ENCODE measurements around the gene BPI.
"Not testable (repeated sequence)": the region's sequence is repeated elsewhere in the genome, so short reads cannot be mapped to it uniquely, and the experiment has no call there.

Gene BPI

DNA sequence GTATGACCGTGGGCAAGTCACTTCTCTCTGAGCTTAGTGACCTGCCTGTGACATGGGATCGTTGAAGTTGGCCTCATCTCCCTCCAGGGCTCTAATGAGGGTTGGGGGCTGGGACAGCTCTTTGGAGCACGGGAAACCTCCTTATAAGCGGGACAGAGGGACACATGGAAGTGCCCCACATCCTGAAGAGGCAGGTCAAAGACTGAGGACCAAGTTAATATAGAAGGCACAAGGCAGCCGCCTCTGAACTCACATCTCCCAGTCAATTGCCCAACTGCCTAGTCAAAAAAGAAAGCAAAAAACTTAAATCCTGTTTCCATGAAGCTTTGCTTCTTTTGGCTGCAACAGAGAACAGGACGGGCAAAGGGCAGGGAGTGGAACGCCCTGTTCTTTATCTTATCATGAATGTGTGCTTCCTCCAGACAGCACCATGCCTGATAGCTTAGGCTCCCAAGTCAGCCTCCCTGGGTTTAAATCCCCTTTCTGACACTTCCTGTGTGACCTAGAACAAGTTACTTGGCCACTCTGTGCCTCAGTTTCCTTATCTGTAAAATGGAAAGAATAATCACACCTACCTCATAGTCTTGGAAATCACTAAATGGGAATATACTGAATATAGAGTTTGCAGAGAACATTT is 69.4 kb downstream of the BPI start:
- DNase-seq: no peak

DNA sequence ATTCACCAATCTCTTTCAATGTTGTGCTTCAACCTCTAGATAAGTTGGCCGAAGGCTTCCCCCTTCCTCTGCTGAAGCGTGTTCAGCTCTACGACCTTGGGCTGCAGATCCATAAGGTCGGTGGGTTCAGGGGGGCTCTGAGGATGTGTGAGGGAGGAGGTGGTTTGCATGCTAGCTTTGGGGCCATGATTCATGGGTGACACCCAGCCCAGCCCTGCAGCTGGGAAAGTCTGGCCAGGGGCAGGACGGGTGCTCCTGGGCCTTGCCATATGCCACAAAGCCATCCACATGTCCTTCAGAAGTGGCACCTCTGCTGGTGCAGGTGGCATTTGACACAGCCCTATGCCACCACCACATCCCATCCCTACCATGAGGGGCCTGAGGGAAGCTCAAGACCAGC is 69.9 kb downstream of the BPI start:
- no peak for DNase-seq

DNA sequence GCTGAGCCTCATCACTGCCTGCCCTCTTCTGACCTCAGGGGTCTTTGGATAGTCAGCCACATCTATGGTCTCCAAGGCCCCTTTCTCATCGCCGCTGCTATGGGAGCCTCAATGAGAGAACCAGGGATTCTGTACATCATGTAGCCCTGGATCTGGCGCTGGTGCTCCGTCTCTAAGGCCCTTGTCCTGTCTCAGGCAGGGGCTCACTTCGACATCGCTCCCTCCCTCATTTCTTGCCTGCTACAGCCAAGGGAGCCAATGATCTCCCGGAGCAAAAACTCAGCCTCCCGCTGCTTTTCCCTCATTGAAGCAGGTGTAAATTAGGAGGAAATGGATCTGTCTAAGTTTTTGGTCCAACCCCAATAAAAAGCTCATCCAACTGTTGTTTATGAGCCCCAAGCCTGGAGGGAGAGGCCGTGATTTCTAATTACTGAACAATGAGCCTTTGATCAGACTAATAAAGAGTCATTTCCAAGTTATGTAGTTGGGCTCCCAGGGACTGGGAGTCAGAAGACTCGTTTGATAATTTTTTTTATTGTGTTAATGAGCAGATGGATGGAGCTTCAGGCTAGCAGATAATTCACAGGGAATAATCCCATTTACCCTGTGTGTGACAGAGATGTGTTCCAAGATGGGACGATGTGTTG is 73.2 kb downstream of the BPI start:
- DNase-seq: no peak

DNA sequence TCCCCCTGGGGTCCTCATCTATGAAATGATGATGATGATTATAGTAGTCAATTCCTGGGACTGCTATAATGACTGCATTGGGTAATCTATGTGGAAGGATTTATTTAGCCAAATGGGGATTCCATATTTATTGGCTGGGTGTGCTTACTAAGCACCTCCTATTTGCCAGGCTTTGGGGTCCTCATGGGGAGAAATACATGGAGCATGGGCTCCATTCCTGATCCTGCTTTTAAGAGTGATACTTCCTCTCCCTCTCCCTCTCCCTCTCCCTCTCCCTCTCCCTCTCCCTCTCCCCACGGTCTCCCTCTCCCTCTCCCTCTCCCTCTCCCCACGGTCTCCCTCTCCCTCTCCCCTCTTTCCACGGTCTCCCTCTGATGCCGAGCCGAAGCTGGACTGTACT is 73.9 kb downstream of the BPI start:
- not testable (repeated sequence) for DNase-seq

DNA sequence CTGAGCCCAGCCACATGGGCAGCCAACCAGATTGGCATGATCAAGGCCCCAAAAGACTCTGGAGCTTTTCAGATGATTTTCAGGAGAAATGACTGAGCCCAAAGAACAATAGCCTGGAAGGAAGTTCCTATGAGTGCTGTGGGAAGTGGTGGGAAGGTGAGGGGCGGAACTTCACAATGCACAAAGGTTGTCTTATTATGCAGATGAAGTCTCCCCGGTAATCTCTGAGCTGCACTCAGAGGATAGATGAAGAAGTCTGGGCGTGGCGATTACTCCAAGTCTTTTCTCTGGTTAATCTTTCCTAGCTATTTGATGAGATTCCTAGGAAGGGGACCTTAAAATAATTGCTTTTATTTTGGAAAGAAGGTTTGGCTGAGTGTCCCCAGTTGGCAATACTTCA is 79.2 kb downstream of the BPI start:
- no peak for DNase-seq

DNA sequence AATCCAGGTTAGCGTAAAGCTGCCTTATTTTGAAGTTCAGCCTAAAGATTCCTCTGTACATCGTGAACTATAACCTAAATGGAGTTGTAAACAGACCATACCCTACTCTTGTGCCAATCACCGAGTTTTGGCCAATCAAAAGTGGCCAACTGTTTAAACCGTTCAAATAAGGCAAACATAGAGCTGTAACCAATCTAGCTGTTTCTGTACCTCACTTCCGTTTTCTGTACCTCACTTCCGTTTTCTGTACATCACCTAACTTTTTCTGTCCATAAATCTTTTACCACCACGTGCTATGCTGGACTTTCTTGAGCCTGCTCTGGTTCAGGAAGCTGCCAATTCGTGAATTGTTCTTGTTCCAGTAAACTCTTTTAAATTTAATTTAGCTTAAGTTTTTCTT is 82.0 kb downstream of the BPI start:
- DNase-seq: no peak

DNA sequence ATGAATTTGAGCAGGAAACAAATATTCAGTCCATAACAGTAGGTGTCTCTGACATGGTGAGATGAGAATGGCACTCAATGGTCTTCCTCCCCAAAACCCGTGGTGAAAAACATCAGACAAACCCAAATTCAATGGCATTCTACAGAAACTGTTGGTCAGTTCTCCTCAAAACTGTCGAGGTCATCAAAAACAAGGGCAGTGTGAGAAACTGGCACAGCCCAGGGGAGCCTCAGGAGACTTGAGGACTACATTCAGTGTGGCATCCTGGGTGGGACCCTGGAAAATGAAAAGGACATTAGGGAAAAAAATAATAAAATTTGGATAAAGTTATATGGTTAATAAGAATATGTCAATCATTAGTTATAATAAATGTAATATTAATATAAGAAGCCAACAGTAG is 82.9 kb downstream of the BPI start:
- no peak for DNase-seq
